NCI-H82 (cell line): Measurements from ENCODE around the gene ANKRD20A1.
"Not testable (repeated sequence)": the region's sequence is repeated elsewhere in the genome, so short reads cannot be mapped to it uniquely, and the experiment has no call there.

Source experiments
- DNase-seq: peaks from one replicate; lab custom pipeline; 2025; lab: John Stamatoyannopoulos, UW

Gene ANKRD20A1

GRCh38 chr9:67858871-67859270, at the start of gene ANKRD20A1:
TSS of gene ANKRD20A1 (plus strand) at chr9:67858931. CDS start at chr9:67859427, 496 bp downstream.
- DNase-seq = not testable (repeated sequence)

DNA sequence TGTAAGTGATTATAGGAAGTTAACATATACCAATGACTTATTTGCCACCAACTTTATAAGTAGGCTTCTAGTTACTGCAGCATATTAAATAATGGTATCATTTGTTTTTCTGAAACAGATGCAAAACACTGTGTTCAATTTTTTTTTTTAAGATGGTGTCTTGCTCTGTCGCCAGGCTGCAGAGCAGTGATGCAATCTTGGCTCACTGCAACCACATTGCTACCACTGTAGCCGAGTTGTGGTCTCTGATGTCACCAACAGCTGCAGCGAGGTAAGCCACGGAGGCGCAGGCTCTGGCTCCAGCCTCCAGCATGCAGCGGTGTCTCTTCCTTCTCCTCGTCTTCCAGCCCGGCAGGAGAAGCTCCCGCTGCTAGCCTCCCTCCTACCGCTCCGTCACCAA, 26.6 kb upstream of the ANKRD20A1 start:
- not testable (repeated sequence) for DNase-seq
